ENCODE data around the gene NPPA.

NPPA gene

GRCh38 chr1:11841245-11842153, 6.1 kb downstream of the NPPA start:
- no peak for DNase-seq (ENCODE audit: low spot score)
- TF ChIP-seq CTCF (IDR thresholded peaks at IDR 0.05; ENCODE audit: extremely low read depth, missing control alignments), result no peak

- DNase-seq (ENCODE audit: low spot score), result no peak
- no peak for TF ChIP-seq CTCF (IDR thresholded peaks at IDR 0.05; ENCODE audit: extremely low read depth, missing control alignments)
Measured at GRCh38 chr1:11839727-11840705, 7.6 kb downstream of the NPPA start.

DNA sequence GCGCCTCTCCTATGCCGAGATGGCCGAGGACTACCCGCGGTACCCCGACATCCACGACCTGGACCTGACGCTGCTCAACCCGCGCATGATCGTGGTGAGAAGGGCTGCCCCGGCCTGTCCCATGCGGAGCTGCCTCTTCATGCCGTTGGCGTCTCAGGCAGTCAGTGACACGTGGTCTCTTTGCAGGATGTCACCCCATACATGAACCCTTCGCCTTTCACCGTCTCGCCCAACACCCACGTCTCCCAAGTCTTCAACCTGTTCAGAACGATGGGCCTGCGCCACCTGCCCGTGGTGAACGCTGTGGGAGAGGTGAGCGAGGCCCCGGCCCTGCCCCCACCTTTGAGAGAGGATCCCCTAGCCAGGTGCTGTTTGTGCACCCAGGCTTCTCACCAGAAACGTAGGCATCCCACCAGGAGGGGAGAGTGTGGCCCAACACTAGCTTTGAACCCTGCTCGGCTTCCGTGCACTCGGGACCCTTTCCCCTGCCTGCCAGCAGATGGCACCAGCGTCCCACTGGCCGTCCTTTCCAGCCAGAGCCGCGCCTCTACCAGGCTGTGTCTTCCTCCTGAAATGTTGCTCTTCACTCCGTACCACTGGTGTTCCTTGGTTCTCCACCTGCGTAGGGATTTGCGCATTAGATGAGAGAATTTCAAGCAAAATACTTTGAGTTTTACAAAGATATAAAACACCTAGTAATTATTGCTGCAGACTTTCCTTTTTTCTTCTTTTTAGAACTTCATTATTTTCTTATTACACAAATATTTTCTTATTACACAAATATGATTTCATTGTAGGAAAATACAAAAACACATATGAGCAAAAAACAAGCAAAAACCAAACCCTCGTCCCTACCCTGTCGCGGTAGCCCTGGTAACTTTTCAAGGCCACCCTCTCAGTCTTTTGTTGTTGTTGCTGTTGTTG, 9.0 kb downstream of the NPPA start:
- TF ChIP-seq CTCF (IDR thresholded peaks at IDR 0.05; ENCODE audit: extremely low read depth, missing control alignments), result peak; percentile 93

GRCh38 chr1:11837767-11838348, 9.7 kb downstream of the NPPA start:
- no peak for TF ChIP-seq CTCF (IDR thresholded peaks at IDR 0.05; ENCODE audit: extremely low read depth, missing control alignments)
- DNase-seq (ENCODE audit: low spot score), result no peak

More for the DNA sequence above, 9.0 kb downstream of the NPPA start:
- peak; percentile 89 for DNase-seq (ENCODE audit: low spot score)

- no peak for DNase-seq (ENCODE audit: low spot score)
- no peak for TF ChIP-seq CTCF (IDR thresholded peaks at IDR 0.05; ENCODE audit: extremely low read depth, missing control alignments)
Measured at GRCh38 chr1:11836955-11837766, 10.4 kb downstream of the NPPA start.
